Activated T-cell treated with anti-CD3 and anti-CD28 coated beads, Interleukin-2, amount 50 U/mL, for 72 hours (primary cell): ENCODE measurements around the gene ATG4D. TPM values are rescaled to one million over a fixed set of nuclear protein-coding genes. Genes with fewer than 3 reads are reported as not detected.
"Not testable (repeated sequence)": the region's sequence is repeated elsewhere in the genome, so short reads cannot be mapped to it uniquely, and the experiment has no call there.

Experiments used
- ATAC-seq, 2 donors: fragments of 150-1000 bp; cut with Tn5 transposase; replicated peaks in 1 of 2; 2 replicates each; pipeline ENCODE4 v1.10.0; 2021; ENCODE audit warnings: moderate library complexity in 2 of 2, mild to moderate bottlenecking in 1 of 2
- DNase-seq, 2 donors: peaks; one replicate each; pipeline ENCODE4 v3.0.0; 2021 to 2022; ENCODE audit warnings: mixed read lengths in 1 of 2
- H3K27ac Mint-ChIP-seq: one replicate; pipeline ENCODE4 v1.8.0; 2022; ENCODE audit warnings: mild to moderate bottlenecking, moderate library complexity, mixed read lengths
- H3K27me3 Mint-ChIP-seq: one replicate; pipeline ENCODE4 v1.8.0; 2022; ENCODE audit warnings: low read depth, mixed read lengths
- H3K36me3 Mint-ChIP-seq, 2 donors: one replicate each; pipeline ENCODE4 v1.8.0; 2022; ENCODE audit warnings: mixed read lengths in 2 of 2, mild to moderate bottlenecking in 1 of 2; ENCODE audit not compliant: insufficient read depth in 2 of 2
- H3K4me1 Mint-ChIP-seq: one replicate; pipeline ENCODE4 v1.8.0; 2022; ENCODE audit warnings: low read depth, mixed read lengths
- H3K4me3 Mint-ChIP-seq, 2 donors: one replicate each; pipeline ENCODE4 v1.8.0; 2022; ENCODE audit warnings: mild to moderate bottlenecking in 2 of 2, mixed read lengths in 2 of 2, moderate library complexity in 2 of 2
- H3K9me3 Mint-ChIP-seq, 2 donors: one replicate each; pipeline ENCODE4 v1.8.0; 2022; ENCODE audit warnings: mixed read lengths in 2 of 2
- total RNA-seq, 2 donors: library from RNA; stranded (reverse); gene quantifications; one replicate each; pipeline ENCODE4 v1.2.3, GENCODE V29; 2022

ATG4D gene
- total RNA-seq, 2 donors from 2014 or later: 35.4 to 37.0 TPM

GRCh38 chr19:10549733-10550132, 6.0 kb downstream of the ATG4D start:
- Mint-ChIP-seq H3K27me3 (no peaks in the 10 kb centered on the region), H3K4me1 (peaks cover 35% of the 10 kb centered on the region), H3K4me3 (no peak overlapping the region), H3K9me3 (no peaks in the 10 kb centered on the region), H3K27ac (no peak overlapping the region), H3K36me3 (peaks cover 5 to 23% of the 10 kb centered on the region in 2 donors)
- no peak for ATAC-seq
- DNase-seq: no peak

GRCh38 chr19:10550336-10550735, 6.6 kb downstream of the ATG4D start:
- Mint-ChIP-seq H3K4me1 (peaks cover 33% of the 10 kb centered on the region), H3K27ac (peak overlapping the region; percentile 18), H3K27me3 (no peaks in the 10 kb centered on the region), H3K36me3 (peaks cover 5 to 23% of the 10 kb centered on the region in 2 donors), H3K4me3 (no peak overlapping the region), H3K9me3 (no peaks in the 10 kb centered on the region)
- no peak for DNase-seq
- ATAC-seq: no peak

DNA sequence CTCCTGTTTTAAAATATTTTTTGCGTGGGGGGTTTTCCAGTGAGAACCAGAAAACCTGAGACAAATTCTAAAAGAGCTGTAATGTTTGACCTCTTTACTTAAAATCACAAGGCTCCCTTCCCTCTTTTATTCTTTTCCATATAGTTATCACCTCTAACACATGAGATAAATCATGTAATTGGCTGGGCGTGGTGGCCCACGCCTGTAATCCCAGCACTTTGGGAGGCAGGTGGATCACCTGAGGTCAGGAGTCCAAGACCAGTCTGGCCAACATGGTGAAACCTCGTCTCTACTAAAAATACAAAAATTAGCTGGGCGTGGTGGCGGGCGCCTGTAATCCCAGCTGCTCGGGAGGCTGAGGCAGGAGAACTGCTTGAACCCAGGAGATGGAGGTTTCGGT, 7.3 kb downstream of the ATG4D start:
- not testable (repeated sequence) for H3K9me3 Mint-ChIP-seq, H3K27me3 Mint-ChIP-seq, DNase-seq, H3K4me3 Mint-ChIP-seq, ATAC-seq
- H3K4me1 Mint-ChIP-seq: peaks cover 29% of the 10 kb centered on the region
- H3K36me3 Mint-ChIP-seq: peaks cover 8 to 23% of the 10 kb centered on the region in 2 donors
- peak overlapping the region; percentile 18 for H3K27ac Mint-ChIP-seq

- ATAC-seq: peak in 1 of 2 donors; percentile 16
- H3K27me3 Mint-ChIP-seq: no peaks in the 10 kb centered on the region
- DNase-seq: peak; percentile 43 to 55
- peaks cover 29% of the 10 kb centered on the region for H3K4me1 Mint-ChIP-seq
- H3K27ac Mint-ChIP-seq: no peak overlapping the region
- peak overlapping the region in 1 of 2 donors; percentile 45 for H3K4me3 Mint-ChIP-seq
- H3K9me3 Mint-ChIP-seq: no peaks in the 10 kb centered on the region
- H3K36me3 Mint-ChIP-seq: peaks cover 8 to 23% of the 10 kb centered on the region in 2 donors
Measured at GRCh38 chr19:10551698-10552301, 8.1 kb downstream of the ATG4D start.

GRCh38 chr19:10552510-10553053, 8.9 kb downstream of the ATG4D start:
- ATAC-seq: no peak
- peak overlapping the region in 1 of 2 donors; percentile 81 for H3K4me3 Mint-ChIP-seq
- H3K9me3 Mint-ChIP-seq: no peaks in the 10 kb centered on the region
- no peak for DNase-seq
- H3K36me3 Mint-ChIP-seq: peaks cover 8 to 25% of the 10 kb centered on the region in 2 donors
- no peaks in the 10 kb centered on the region for H3K27me3 Mint-ChIP-seq
- H3K4me1 Mint-ChIP-seq: peaks cover 29% of the 10 kb centered on the region
- H3K27ac Mint-ChIP-seq: peak overlapping the region; percentile 33

- Mint-ChIP-seq H3K9me3 (no peaks in the 10 kb centered on the region), H3K4me1 (peaks cover 33% of the 10 kb centered on the region), H3K36me3 (peaks cover 8 to 28% of the 10 kb centered on the region in 2 donors), H3K4me3 (peak overlapping the region; percentile 52 to 81), H3K27ac (peak overlapping the region; percentile 43), H3K27me3 (no peaks in the 10 kb centered on the region)
- ATAC-seq: no peak
- no peak for DNase-seq
Measured at GRCh38 chr19:10553087-10553667, 9.5 kb downstream of the ATG4D start.

DNA sequence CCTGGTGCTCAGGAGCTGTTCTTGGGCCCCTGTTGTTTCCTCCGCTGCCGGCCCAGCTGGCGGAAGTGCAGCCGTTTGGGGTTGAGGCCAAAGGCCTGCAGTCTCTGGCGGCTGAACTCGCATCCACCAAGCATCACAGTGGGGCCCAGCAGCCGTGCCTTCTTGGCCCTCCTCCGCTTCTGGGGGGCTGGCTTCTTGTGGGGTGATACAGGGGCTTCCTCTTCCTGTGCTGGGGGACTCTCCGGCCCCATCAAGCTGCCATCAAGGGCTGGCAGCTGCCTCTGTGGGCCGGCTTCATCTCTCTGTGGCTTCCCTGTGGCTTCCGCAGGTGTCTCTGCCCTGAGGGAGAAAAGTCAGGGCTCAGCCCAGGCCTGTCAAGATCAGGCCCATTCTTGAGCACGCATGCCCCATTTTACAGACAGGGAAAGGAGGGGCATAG, 10.3 kb downstream of the ATG4D start:
- peaks cover 34% of the 10 kb centered on the region for H3K4me1 Mint-ChIP-seq
- peak; percentile 60 to 71 for DNase-seq
- no peaks in the 10 kb centered on the region for H3K9me3 Mint-ChIP-seq
- peak overlapping the region; percentile 43 for H3K27ac Mint-ChIP-seq
- ATAC-seq: peak; percentile 80 to 84
- peak overlapping the region; percentile 52 to 81 for H3K4me3 Mint-ChIP-seq
- H3K27me3 Mint-ChIP-seq: no peaks in the 10 kb centered on the region
- peaks cover 8 to 30% of the 10 kb centered on the region in 2 donors for H3K36me3 Mint-ChIP-seq

GRCh38 chr19:10554760-10555609, 11.3 kb downstream of the ATG4D start:
- ATAC-seq: no peak
- H3K27ac Mint-ChIP-seq: peak overlapping the region; percentile 43
- peaks cover 10 to 32% of the 10 kb centered on the region in 2 donors for H3K36me3 Mint-ChIP-seq
- H3K4me1 Mint-ChIP-seq: peaks cover 34% of the 10 kb centered on the region
- no peak for DNase-seq
- H3K4me3 Mint-ChIP-seq: peak overlapping the region; percentile 52 to 81
- no peaks in the 10 kb centered on the region for H3K9me3 Mint-ChIP-seq
- H3K27me3 Mint-ChIP-seq: no peaks in the 10 kb centered on the region

DNA sequence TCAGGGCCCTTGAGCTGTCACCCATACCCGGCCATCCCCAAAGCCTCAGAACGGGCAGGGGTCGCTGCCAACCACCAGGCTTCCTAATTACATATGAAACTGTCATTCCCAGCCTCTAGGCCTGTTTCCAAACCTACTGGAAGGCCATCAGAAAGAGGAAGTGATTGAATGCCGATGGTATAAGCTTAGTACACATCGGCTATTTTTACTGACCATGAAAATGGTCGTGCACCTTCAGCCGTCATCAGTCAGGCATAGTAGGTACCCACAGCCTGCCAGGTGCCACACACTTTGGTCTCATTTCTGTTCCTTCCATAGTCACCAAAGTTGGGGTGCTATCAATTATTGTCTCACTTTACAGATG, 11.9 kb downstream of the ATG4D start:
- no peaks in the 10 kb centered on the region for H3K27me3 Mint-ChIP-seq
- peaks cover 34% of the 10 kb centered on the region for H3K4me1 Mint-ChIP-seq
- H3K36me3 Mint-ChIP-seq: peaks cover 10 to 32% of the 10 kb centered on the region in 2 donors

GRCh38 chr19:10557603-10558197, 14.0 kb downstream of the ATG4D start:
- H3K4me1 Mint-ChIP-seq: peaks cover 45% of the 10 kb centered on the region

More for the DNA sequence above, 11.9 kb downstream of the ATG4D start:
- H3K4me3 Mint-ChIP-seq: no peak overlapping the region
- H3K9me3 Mint-ChIP-seq: no peaks in the 10 kb centered on the region
- ATAC-seq (no peak), DNase-seq (no peak)
- peak overlapping the region; percentile 83 for H3K27ac Mint-ChIP-seq

GRCh38 chr19:10560154-10560553, 16.4 kb downstream of the ATG4D start:
- Mint-ChIP-seq H3K4me1 (peaks cover 36% of the 10 kb centered on the region), H3K36me3 (peaks cover 7 to 30% of the 10 kb centered on the region in 2 donors)

More at GRCh38 chr19:10557603-10558197, 14.0 kb downstream of the ATG4D start:
- no peak overlapping the region for H3K4me3 Mint-ChIP-seq
- no peak overlapping the region for H3K27ac Mint-ChIP-seq
- no peaks in the 10 kb centered on the region for H3K9me3 Mint-ChIP-seq
- no peak for ATAC-seq
- DNase-seq: no peak
- peaks cover 6 to 27% of the 10 kb centered on the region in 2 donors for H3K36me3 Mint-ChIP-seq
- no peaks in the 10 kb centered on the region for H3K27me3 Mint-ChIP-seq

GRCh38 chr19:10562609-10563008, 18.9 kb downstream of the ATG4D start:
- H3K9me3 Mint-ChIP-seq: no peaks in the 10 kb centered on the region
- peaks cover 53% of the 10 kb centered on the region for H3K4me1 Mint-ChIP-seq
- H3K4me3 Mint-ChIP-seq: no peak overlapping the region
- H3K36me3 Mint-ChIP-seq: peaks cover 11 to 42% of the 10 kb centered on the region in 2 donors
- ATAC-seq (no peak), DNase-seq (no peak)
- H3K27ac Mint-ChIP-seq: peak overlapping the region; percentile 60
- H3K27me3 Mint-ChIP-seq: no peaks in the 10 kb centered on the region

More at GRCh38 chr19:10560154-10560553, 16.4 kb downstream of the ATG4D start:
- DNase-seq (no peak), ATAC-seq (no peak)
- Mint-ChIP-seq H3K27ac (no peak overlapping the region), H3K9me3 (no peaks in the 10 kb centered on the region), H3K4me3 (no peak overlapping the region), H3K27me3 (no peaks in the 10 kb centered on the region)
